BLaER1 treated with 17β-estradiol and CSF1 and Interleukin-3, amounts not matched to agents 10 nM and 100 nM (cell line): Measurements from ENCODE around the gene HNRNPR.
"Not testable (repeated sequence)": the region's sequence is repeated elsewhere in the genome, so short reads cannot be mapped to it uniquely, and the experiment has no call there.

Experiments used
- H3K27ac ChIP-seq, 11 experiments: shearing (Covaris generic); formaldehyde crosslinking; 2 replicates each; pipeline ENCODE4 v1.8.1; 2022
- H3K27me3 ChIP-seq, 11 experiments: shearing (Covaris generic); formaldehyde crosslinking; 2 replicates each; pipeline ENCODE4 v1.8.1; 2022
- H3K36me3 ChIP-seq, 11 experiments: shearing (Covaris generic); formaldehyde crosslinking; 2 replicates each; pipeline ENCODE4 v1.8.1; 2022
- H3K4me1 ChIP-seq, 10 experiments: shearing (Covaris generic); formaldehyde crosslinking; 2 replicates each; pipeline ENCODE4 v1.8.1; 2022
- H3K4me2 ChIP-seq, 11 experiments: shearing (Covaris generic); formaldehyde crosslinking; 2 replicates each; pipeline ENCODE4 v1.8.1; 2022
- H3K4me3 ChIP-seq, 10 experiments: shearing (Covaris generic); formaldehyde crosslinking; 2 replicates each; pipeline ENCODE4 v1.8.1; 2022
- H3K9ac ChIP-seq, 11 experiments: shearing (Covaris generic); formaldehyde crosslinking; 2 replicates each; pipeline ENCODE4 v1.8.1; 2022
- H3K9me3 ChIP-seq, 11 experiments: shearing (Covaris generic); formaldehyde crosslinking; replicated peaks in 1 of 11; 2 replicates each; pipeline ENCODE4 v1.8.1; 2022
- H4K20me1 ChIP-seq, 11 experiments: shearing (Covaris generic); formaldehyde crosslinking; 2 replicates each; pipeline ENCODE4 v1.8.1; 2022
- Cebpa-rat ChIP-seq, 11 experiments: shearing (Covaris generic); IDR thresholded peaks; 2 replicates each; pipeline ENCODE4 v1.8.1; 2022

The HNRNPR gene

DNA sequence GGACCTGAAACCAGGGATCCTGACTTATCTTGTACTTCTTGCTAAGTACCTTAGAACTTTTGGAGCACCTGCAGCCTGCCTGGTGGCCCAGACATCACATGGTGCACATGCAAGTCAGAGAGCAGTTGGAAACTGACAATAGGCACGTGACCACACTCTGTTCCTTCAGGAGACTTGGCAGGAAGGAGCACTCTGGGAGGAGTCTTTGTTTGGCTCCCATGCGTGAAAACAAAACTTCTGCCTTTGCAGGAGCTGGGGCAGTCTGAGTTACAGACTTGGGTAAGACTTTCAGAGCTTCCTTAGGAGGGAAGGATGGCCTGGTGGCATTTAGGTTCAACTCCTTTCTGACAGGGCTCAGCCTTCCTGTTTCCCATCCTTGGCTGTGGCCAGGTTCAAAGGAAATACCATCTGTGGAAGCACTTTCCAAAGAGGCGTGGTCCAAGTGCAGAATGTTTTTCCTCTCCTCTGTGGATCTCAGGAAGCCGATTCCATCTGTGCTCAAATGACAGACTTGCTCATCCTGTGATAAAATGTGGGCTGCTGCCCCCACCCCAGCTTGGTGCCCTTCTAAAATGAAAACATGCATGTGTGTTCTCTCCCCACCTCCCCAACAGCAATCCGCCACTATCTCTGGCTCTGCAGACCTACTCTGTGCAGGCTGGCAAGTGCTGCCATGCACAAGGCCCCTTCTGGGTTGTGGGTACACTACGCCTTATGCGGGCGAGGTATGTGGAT lies 39.7 kb upstream of the HNRNPR start:
- Histone ChIP-seq H4K20me1 (no peaks in the 10 kb centered on the region), H3K36me3 (no peaks in the 10 kb centered on the region), H3K4me1 (peaks cover 9 to 36% (median 14%) of the 10 kb centered on the region in 10 experiments; a peak in 18 of 20 replicates), H3K27ac (no peak overlapping the region), H3K9ac (no peak overlapping the region), H3K4me3 (no peak overlapping the region), H3K27me3 (no peaks in the 10 kb centered on the region), H3K9me3 (peaks cover 0 to 7% (median 0%) of the 10 kb centered on the region in 11 experiments; a peak in 2 of 22 replicates), H3K4me2 (peak overlapping the region in 6 of 11 experiments; percentile 10 to 37 (median 18); a peak in 6 of 22 replicates)
- TF ChIP-seq Cebpa-rat (IDR thresholded peaks at IDR 0.05), result no peak

GRCh38 chr1:23381233-23381885 lies 37.3 kb upstream of the HNRNPR start:
- H3K36me3 ChIP-seq, result no peaks in the 10 kb centered on the region
- no peaks in the 10 kb centered on the region for H3K27me3 ChIP-seq
- no peak overlapping the region for H3K4me3 ChIP-seq
- H3K27ac ChIP-seq, result no peak overlapping the region
- peaks cover 0 to 7% (median 0%) of the 10 kb centered on the region in 11 experiments; a peak in 2 of 22 replicates for H3K9me3 ChIP-seq
- TF ChIP-seq Cebpa-rat (IDR thresholded peaks at IDR 0.05), result no peak
- peak overlapping the region in 1 of 11 experiments; percentile 7; a peak in 1 of 22 replicates for H3K4me2 ChIP-seq
- peaks cover 9 to 53% (median 24%) of the 10 kb centered on the region in 10 experiments; a peak in 18 of 20 replicates for H3K4me1 ChIP-seq
- H3K9ac ChIP-seq, result no peak overlapping the region
- H4K20me1 ChIP-seq, result no peaks in the 10 kb centered on the region

DNA sequence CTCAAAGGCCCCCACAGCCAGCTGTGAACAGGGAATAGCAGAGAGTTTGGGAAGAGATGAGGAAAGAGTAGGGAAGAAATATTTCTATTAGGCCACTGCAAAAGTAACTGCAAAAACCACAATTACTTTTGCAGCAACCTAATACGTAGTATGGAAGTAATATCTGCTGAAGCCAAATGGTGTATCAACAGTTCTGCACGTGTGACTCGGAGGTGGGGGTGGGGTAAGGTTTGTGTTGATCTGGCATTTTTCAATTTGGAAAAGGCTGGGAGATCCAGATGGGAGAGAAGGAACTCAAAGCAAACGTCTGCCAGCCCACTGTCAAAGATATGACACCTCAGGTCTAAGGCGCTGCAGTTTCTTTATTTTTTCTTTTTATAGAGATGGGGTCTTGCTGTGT lies 36.6 kb upstream of the HNRNPR start:
- no peaks in the 10 kb centered on the region for H3K27me3 ChIP-seq
- no peaks in the 10 kb centered on the region for H3K36me3 ChIP-seq
- peak overlapping the region in 1 of 11 experiments; percentile 7; a peak in 1 of 22 replicates for H3K4me2 ChIP-seq
- TF ChIP-seq Cebpa-rat (IDR thresholded peaks at IDR 0.05), result no peak
- no peak overlapping the region for H3K27ac ChIP-seq
- H3K4me1 ChIP-seq, result peaks cover 9 to 53% (median 24%) of the 10 kb centered on the region in 10 experiments; a peak in 18 of 20 replicates
- H3K4me3 ChIP-seq, result no peak overlapping the region
- no peaks in the 10 kb centered on the region for H4K20me1 ChIP-seq
- H3K9me3 ChIP-seq, result peaks cover 0 to 7% (median 0%) of the 10 kb centered on the region in 11 experiments; a peak in 2 of 22 replicates
- no peak overlapping the region for H3K9ac ChIP-seq

DNA sequence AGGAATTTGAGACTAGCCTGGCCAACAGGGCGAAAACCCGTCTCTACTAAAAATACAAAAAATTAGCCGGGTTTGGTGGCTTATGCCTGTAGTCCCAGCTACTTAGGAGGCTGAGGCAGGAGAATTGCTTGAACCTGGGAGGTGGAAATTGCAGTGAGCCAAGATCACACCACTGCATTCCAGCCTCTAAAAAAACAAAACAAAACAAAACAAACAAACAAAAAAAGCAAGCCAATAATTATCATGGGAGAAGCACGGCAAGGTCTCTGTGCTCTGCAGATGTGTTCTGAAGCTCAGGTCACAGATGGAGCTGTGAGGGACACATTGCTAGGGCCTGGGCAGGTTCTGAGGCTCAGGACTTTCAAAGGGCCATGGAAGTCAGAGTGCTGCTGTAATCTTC lies 36.2 kb upstream of the HNRNPR start:
- H3K9me3 ChIP-seq, H3K9ac ChIP-seq, H3K27me3 ChIP-seq: not testable (repeated sequence)

GRCh38 chr1:23376890-23377811 lies 33.1 kb upstream of the HNRNPR start:
- Histone ChIP-seq H3K4me2 (peak overlapping the region in 4 of 11 experiments; percentile 46 to 80 (median 56); a peak in 3 of 22 replicates), H3K4me1 (peaks cover 14 to 48% (median 21%) of the 10 kb centered on the region in 10 experiments), H3K27ac (peak overlapping the region in 8 of 11 experiments; percentile 2 to 73 (median 44); a peak in 12 of 22 replicates), H3K36me3 (no peaks in the 10 kb centered on the region), H4K20me1 (no peaks in the 10 kb centered on the region), H3K27me3 (no peaks in the 10 kb centered on the region), H3K9me3 (peaks cover 0 to 2% (median 0%) of the 10 kb centered on the region in 11 experiments; a peak in 1 of 22 replicates), H3K9ac (no peak overlapping the region), H3K4me3 (no peak overlapping the region)
- no peak for TF ChIP-seq Cebpa-rat (IDR thresholded peaks at IDR 0.05)

More for the DNA sequence above, 36.2 kb upstream of the HNRNPR start:
- H3K36me3 ChIP-seq, H3K27ac ChIP-seq, H3K4me3 ChIP-seq, H4K20me1 ChIP-seq: not testable (repeated sequence)
- H3K4me2 ChIP-seq, result peak overlapping the region in 2 of 11 experiments; percentile 17 to 20; a peak in 2 of 22 replicates
- H3K4me1 ChIP-seq, result peaks cover 9 to 53% (median 24%) of the 10 kb centered on the region in 10 experiments; a peak in 18 of 20 replicates

GRCh38 chr1:23374079-23374735 lies 30.1 kb upstream of the HNRNPR start:
- not testable (repeated sequence) for H3K9ac ChIP-seq, H3K27me3 ChIP-seq, H3K27ac ChIP-seq, H4K20me1 ChIP-seq, H3K4me3 ChIP-seq, H3K9me3 ChIP-seq, H3K4me2 ChIP-seq, H3K36me3 ChIP-seq
- H3K4me1 ChIP-seq, result peaks cover 39 to 55% (median 50%) of the 10 kb centered on the region in 10 experiments

- Histone ChIP-seq H3K4me3 (no peak overlapping the region), H3K27ac (peak overlapping the region in 1 of 11 experiments; percentile 93; a peak in 1 of 22 replicates), H3K36me3 (peaks cover 0 to 1% (median 0%) of the 10 kb centered on the region in 11 experiments; a peak in 1 of 22 replicates), H4K20me1 (no peaks in the 10 kb centered on the region), H3K27me3 (no peaks in the 10 kb centered on the region), H3K4me2 (peak overlapping the region; percentile 84 to 97 (median 93); a peak in 21 of 22 replicates), H3K4me1 (peaks cover 33 to 57% (median 40%) of the 10 kb centered on the region in 10 experiments), H3K9ac (peak overlapping the region in 1 of 11 experiments; percentile 37; a peak in 1 of 22 replicates), H3K9me3 (peaks cover 0 to under 1% (median 0%) of the 10 kb centered on the region in 11 experiments; a peak in 2 of 22 replicates)
- no peak for TF ChIP-seq Cebpa-rat (IDR thresholded peaks at IDR 0.05)
These were observed 28.1 kb upstream of the HNRNPR start for GRCh38 chr1:23371987-23372880.
